G401.6 (cell line): ENCODE results near the gene KCNH2.

ENCODE experiments used
- FAIRE-seq: peaks from 2 replicates; lab custom pipeline; 2012; peaks lifted over from hg19 to GRCh38; lab: Jason Lieb, UNC

The KCNH2 gene

GRCh38 chr7:150946421-150947240, 31.5 kb downstream of the KCNH2 start:
- no peak for FAIRE-seq

GRCh38 chr7:150945853-150946420, 32.2 kb downstream of the KCNH2 start:
- FAIRE-seq: no peak

GRCh38 chr7:150945171-150945852, 32.8 kb downstream of the KCNH2 start:
- FAIRE-seq: no peak

GRCh38 chr7:150944066-150945042, 33.8 kb downstream of the KCNH2 start:
- no peak for FAIRE-seq

GRCh38 chr7:150943453-150943814, 34.7 kb downstream of the KCNH2 start:
- FAIRE-seq: no peak

GRCh38 chr7:150942591-150943452, 35.3 kb downstream of the KCNH2 start:
- FAIRE-seq: no peak

GRCh38 chr7:150942001-150942590, 36.0 kb downstream of the KCNH2 start:
- FAIRE-seq: no peak

GRCh38 chr7:150941351-150942000, 36.6 kb downstream of the KCNH2 start:
- FAIRE-seq: no peak

GRCh38 chr7:150940431-150941102, 37.6 kb downstream of the KCNH2 start:
- no peak for FAIRE-seq

- no peak for FAIRE-seq
Measured at GRCh38 chr7:150939466-150939865, 38.7 kb downstream of the KCNH2 start.

- no peak for FAIRE-seq
Measured at GRCh38 chr7:150939052-150939451, 39.1 kb downstream of the KCNH2 start.

GRCh38 chr7:150938566-150938965, 39.6 kb downstream of the KCNH2 start:
- no peak for FAIRE-seq

GRCh38 chr7:150937848-150938561, 40.1 kb downstream of the KCNH2 start:
- FAIRE-seq: no peak

GRCh38 chr7:150936018-150936417, 42.1 kb downstream of the KCNH2 start:
- FAIRE-seq: no peak

- FAIRE-seq: no peak
Measured at GRCh38 chr7:150935149-150935548, 43.0 kb downstream of the KCNH2 start.

- FAIRE-seq: no peak
Measured at GRCh38 chr7:150934045-150934766, 43.9 kb downstream of the KCNH2 start.

- no peak for FAIRE-seq
Measured at GRCh38 chr7:150931199-150931869, 46.8 kb downstream of the KCNH2 start.

GRCh38 chr7:150928541-150928940, 49.6 kb downstream of the KCNH2 start:
- FAIRE-seq: no peak
